IMR-90 (cell line): ENCODE results near the gene PLA2G4D.

Experiments used
- BHLHE40 ChIP-seq: fragments of 150-350 bp; IDR thresholded peaks from 2 replicates; pipeline ENCODE4 v1.6.1; 2016; ENCODE audit warnings: mild to moderate bottlenecking, low read depth, low read length
- POLR2A ChIP-seq: IDR thresholded peaks from 2 replicates; pipeline ENCODE4 v1.6.1; 2012; ENCODE audit warnings: mild to moderate bottlenecking, low read depth, low read length
- RFX5 ChIP-seq: IDR thresholded peaks from 2 replicates; pipeline ENCODE4 v1.8.0; 2012; ENCODE audit warnings: low read depth, mild to moderate bottlenecking, low read length, moderate library complexity

DNA sequence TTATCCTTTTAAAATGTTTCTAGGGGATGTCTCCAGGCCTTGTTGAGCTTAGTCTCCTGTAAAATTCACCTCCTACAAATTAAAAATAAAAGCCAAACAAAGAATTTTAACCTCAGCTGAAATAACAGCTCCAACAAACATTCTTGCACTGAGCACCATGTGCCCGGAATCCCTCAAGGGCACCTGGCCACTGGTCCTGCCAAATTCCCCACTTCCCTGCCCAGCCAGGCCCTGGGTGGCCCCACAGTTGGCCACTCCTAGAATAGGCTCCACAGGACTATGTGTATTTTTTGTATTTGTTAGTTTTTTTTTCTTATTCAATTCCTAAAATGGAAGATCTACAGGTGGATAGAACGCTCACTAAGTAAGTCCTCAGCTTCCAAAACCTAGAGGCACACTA is 40.4 kb downstream of the PLA2G4D start:
- TF ChIP-seq BHLHE40 (no peak), RFX5 (no peak), POLR2A (no peak)
